HG03025 (cell line): ENCODE data around the gene RBM28.

Source experiments
- ATAC-seq: cut with Tn5 transposase; IDR thresholded peaks from one replicate; pipeline ENCODE4 v1.9.1; 2021; ENCODE audit warnings: mild to moderate bottlenecking, moderate library complexity; ENCODE audit not compliant: unreplicated experiment, low FRiP score

The RBM28 gene

GRCh38 chr7:128263420-128263819 lies 80.3 kb downstream of the RBM28 start:
- ATAC-seq, result no peak

- ATAC-seq, result no peak
Observed at GRCh38 chr7:128262273-128263028, 81.3 kb downstream of the RBM28 start.

GRCh38 chr7:128260069-128260795 lies 83.5 kb downstream of the RBM28 start:
- no peak for ATAC-seq

GRCh38 chr7:128259131-128260061 lies 84.3 kb downstream of the RBM28 start:
- ATAC-seq, result no peak

- ATAC-seq, result no peak
Observed at GRCh38 chr7:128257458-128257857, 86.2 kb downstream of the RBM28 start.

- no peak for ATAC-seq
Observed at GRCh38 chr7:128255271-128255670, 88.4 kb downstream of the RBM28 start.

GRCh38 chr7:128254470-128254869 lies 89.2 kb downstream of the RBM28 start:
- ATAC-seq, result no peak

GRCh38 chr7:128253701-128254100 lies 90.0 kb downstream of the RBM28 start:
- no peak for ATAC-seq

GRCh38 chr7:128251337-128251736 lies 92.4 kb downstream of the RBM28 start:
- ATAC-seq, result no peak
